Stimulated activated naive CD8-positive, alpha-beta T cell treated with anti-CD3 and anti-CD28 coated beads, Interleukin-15, Interleukin-2, amounts not matched to agents 100 ng/mL and 50 ng/mL, for 24 hours (primary cell): ENCODE measurements around the gene SPANXN1.
"Not testable (repeated sequence)": the region's sequence is repeated elsewhere in the genome, so short reads cannot be mapped to it uniquely, and the experiment has no call there.

ENCODE experiments used
- H3K27ac Mint-ChIP-seq: one replicate; pipeline ENCODE4 v1.8.0; 2021; ENCODE audit warnings: mild to moderate bottlenecking, mixed read lengths
- H3K27me3 Mint-ChIP-seq: one replicate; pipeline ENCODE4 v1.8.0; 2021; ENCODE audit warnings: mixed read lengths
- H3K36me3 Mint-ChIP-seq: one replicate; pipeline ENCODE4 v1.8.0; 2021; ENCODE audit warnings: low read depth, mixed read lengths
- H3K4me1 Mint-ChIP-seq: one replicate; pipeline ENCODE4 v1.8.0; 2021; ENCODE audit warnings: low read depth, mixed read lengths
- H3K4me3 Mint-ChIP-seq: one replicate; pipeline ENCODE4 v1.8.0; 2021; ENCODE audit warnings: mild to moderate bottlenecking, mixed read lengths
- H3K9me3 Mint-ChIP-seq: one replicate; pipeline ENCODE4 v1.8.0; 2021; ENCODE audit warnings: mixed read lengths

The SPANXN1 gene, protein sequence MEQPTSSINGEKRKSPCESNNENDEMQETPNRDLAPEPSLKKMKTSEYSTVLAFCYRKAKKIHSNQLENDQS

DNA sequence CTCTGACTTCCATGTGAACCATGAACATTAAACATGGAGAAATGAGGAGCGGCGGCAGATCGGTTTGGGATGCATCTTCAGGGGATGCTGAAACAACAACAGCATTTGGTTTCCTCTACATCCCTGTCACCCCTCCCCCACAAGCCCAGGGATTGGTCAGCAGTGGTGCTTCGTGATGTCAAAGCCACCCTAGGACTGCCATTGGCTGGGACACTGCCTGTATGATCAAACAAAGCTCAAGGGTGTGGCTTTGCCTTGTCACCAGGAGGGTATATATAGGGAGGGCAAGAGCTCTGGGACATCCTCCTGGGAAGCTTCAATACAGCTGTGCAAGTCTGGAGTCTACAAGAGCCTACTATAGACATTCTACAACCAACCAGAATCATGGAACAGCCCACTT lies at the start of gene SPANXN1:
SPANXN1 (plus strand) TSS at position 301 of the 400 bp plus-strand sequence; CDS start at position 385, 84 bp downstream.
- not testable (repeated sequence) for H3K36me3 Mint-ChIP-seq

DNA sequence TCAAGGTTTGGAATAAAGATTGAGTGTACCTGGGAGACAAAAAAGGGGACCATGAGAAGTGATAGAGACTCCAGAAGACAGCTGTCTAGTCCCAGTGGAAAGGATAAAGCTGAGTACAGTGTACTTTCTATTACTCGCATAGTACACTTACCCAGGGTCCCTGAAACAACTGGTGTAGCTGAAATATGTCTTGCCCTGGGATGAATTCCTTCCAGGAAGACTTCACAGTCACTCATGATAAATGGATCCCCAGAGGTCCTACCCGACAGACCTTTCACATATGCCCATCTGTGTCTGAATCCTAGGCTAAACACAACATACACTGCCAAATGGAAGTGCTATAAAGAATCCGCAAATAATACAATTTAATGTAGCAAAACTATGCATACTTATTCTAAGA lies 48.2 kb upstream of the SPANXN1 start:
- no peak overlapping the region for H3K4me3 Mint-ChIP-seq
- H3K9me3 Mint-ChIP-seq: peaks cover 5% of the 10 kb centered on the region
- no peaks in the 10 kb centered on the region for H3K27me3 Mint-ChIP-seq
- H3K27ac Mint-ChIP-seq: no peak overlapping the region
- H3K36me3 Mint-ChIP-seq: no peaks in the 10 kb centered on the region
- no peaks in the 10 kb centered on the region for H3K4me1 Mint-ChIP-seq

More for the DNA sequence above, at the start of gene SPANXN1:
- not testable (repeated sequence) for H3K27me3 Mint-ChIP-seq, H3K9me3 Mint-ChIP-seq, H3K27ac Mint-ChIP-seq, H3K4me3 Mint-ChIP-seq, H3K4me1 Mint-ChIP-seq

DNA sequence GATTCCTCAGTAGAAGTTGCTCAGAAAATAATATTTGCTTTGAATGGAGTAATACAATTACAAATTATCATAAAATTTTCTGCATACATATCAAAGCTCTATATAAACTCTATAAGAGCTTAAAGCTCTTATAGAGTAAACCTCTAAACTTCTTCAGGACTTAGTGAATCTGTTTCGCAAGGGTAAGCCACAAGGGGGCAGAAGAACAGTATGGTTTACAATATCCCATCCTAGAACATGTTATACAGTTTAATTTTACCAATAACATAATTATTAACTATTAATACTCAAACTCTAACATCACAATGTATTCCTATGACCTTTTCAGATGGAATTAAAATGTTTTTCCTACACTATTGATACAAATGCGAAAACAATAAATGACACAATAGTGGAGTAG lies 33.8 kb upstream of the SPANXN1 start:
- no peak overlapping the region for H3K4me3 Mint-ChIP-seq
- no peaks in the 10 kb centered on the region for H3K9me3 Mint-ChIP-seq
- no peaks in the 10 kb centered on the region for H3K4me1 Mint-ChIP-seq
- H3K27me3 Mint-ChIP-seq: no peaks in the 10 kb centered on the region
- H3K36me3 Mint-ChIP-seq: no peaks in the 10 kb centered on the region
- H3K27ac Mint-ChIP-seq: no peak overlapping the region

DNA sequence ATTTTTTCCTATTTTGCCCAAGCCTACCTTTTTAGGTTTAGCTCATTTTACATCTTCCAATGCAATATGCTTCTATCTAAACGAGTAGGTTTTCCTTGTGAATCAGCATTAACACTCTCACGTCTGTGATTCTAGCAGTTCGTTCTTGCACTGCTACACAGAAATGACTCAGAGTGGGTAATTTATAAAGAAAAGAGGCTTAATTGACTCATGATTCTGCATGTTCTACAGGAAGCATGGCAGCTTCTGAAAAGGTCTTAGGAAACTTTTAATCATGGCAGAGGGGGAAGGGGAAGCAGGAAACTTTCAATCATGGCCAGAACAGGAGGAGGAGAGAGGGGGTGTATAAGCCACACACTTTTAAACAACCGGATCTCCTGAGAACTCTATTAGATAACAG lies 44.9 kb downstream of the SPANXN1 start:
- Mint-ChIP-seq H3K4me3 (no peak overlapping the region), H3K4me1 (no peaks in the 10 kb centered on the region), H3K27me3 (no peaks in the 10 kb centered on the region), H3K9me3 (no peaks in the 10 kb centered on the region), H3K36me3 (no peaks in the 10 kb centered on the region), H3K27ac (no peak overlapping the region)
